NCI-H2196 treated with DMSO at 0.1 percent for 48 hours (cell line): Measurements from ENCODE around the gene BLOC1S3.

Experiments
- DNase-seq: peaks from one replicate; lab custom pipeline; 2025; ENCODE audit not compliant: unreplicated experiment; lab: John Stamatoyannopoulos, UW

Gene BLOC1S3

GRCh38 chr19:45178262-45179071 is at the start of gene BLOC1S3:
Gene BLOC1S3 (plus strand): TSS chr19:45178784. CDS start chr19:45179297, 513 bp downstream.
- peak; percentile 100 for DNase-seq

GRCh38 chr19:45128806-45129205 is 49.8 kb upstream of the BLOC1S3 start:
- no peak for DNase-seq

DNA sequence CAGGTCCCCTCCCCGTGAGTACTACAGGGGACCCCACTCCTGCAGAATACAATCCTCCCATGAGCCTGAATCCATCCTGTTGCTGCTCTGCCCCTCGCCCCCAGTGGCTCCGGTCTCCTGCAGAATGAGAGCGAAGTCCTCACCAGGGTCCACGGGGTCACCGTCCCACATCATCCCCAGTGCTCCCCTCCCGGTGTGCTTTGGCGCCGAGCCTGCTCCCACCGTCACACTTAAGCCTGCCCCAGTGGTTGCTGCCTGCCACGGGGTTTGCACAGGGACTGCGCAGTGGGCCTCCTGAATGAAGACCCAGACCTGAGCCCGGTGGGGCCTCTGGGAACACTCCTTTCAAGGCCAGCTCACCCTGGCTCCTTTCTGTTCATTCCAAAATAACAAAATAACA is 48.3 kb upstream of the BLOC1S3 start:
- no peak for DNase-seq

GRCh38 chr19:45130888-45131615 is 47.5 kb upstream of the BLOC1S3 start:
- DNase-seq, result peak; percentile 93

DNA sequence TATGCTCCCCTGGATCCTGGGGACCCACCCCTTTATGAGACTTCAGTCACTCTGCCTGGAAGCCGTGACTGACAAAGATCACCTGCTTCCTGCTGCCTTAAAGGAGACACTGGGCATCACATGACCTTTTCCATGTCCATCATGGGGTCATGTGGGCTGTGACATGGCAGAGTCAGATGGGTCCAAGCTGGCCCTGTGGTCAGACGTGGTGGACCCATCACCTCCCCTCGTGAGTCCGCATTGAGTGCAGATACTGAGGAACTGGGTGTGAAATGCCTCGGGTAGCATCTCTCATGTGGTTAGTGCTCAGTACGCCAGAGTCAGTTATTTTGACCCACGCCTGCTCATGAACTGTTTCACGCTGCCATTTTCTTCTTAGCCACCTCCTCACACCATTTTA is 44.9 kb upstream of the BLOC1S3 start:
- DNase-seq, result no peak

DNA sequence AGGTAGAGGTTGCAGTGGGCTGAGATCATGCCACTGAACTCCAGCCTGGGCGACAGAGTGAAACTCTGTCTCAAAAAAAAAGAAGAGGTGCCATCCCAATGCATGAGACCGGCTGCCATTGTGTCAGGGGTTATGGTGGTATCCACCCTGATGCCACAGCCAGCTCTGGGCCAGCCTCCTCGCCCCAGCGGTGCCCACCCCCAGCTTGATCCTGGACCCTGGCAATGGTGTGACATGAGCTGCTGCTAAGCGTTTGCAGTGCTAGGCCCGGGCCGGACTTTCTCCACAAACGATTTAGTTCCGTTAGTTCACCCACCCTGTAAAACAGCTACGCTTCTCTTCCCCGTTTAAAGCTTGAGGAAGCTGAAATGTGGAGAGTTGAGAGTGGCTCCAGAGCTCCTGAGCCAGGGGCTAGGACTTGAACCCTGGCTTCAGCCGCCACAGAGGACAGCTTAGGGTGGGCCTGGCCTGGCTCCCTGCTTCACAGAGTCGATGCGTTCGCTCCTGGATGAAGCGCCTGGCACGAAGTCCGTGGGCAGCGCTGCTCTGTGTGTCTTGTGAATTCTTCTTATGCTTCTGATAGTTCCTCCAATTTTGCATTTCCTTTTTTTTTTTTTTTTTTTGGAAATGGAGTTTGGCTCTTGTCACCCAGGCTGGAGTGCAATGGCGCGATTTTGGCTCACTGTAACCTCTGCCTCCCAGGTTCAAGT is 43.3 kb upstream of the BLOC1S3 start:
- no peak for DNase-seq

GRCh38 chr19:45136507-45137178 is 41.9 kb upstream of the BLOC1S3 start:
- no peak for DNase-seq

GRCh38 chr19:45137179-45137761 is 41.3 kb upstream of the BLOC1S3 start:
- DNase-seq, result no peak

DNA sequence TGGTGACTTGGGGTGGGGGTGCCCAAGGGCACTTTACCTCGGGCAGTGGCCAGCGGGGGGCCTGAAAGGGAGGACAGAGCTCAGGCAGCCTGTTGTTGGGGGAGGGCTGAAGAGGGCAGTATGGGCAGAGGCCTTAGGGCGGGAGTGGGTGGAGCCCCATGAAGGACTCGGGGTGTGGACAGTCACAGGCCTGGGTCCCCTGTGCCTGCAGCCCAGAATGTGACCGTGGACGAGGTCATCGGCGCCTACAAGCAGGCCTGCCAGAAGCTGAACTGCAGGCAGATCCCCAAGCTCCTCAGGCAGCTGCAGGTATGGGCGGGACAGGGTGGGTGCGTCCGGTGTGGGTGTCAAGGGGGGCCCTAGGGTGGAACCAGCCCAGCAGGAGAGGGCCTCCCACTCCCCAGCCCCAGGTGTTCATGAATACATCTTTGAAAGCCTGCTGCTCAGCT is 40.3 kb upstream of the BLOC1S3 start:
- no peak for DNase-seq

GRCh38 chr19:45139286-45140143 is 39.1 kb upstream of the BLOC1S3 start:
- DNase-seq, result no peak

DNA sequence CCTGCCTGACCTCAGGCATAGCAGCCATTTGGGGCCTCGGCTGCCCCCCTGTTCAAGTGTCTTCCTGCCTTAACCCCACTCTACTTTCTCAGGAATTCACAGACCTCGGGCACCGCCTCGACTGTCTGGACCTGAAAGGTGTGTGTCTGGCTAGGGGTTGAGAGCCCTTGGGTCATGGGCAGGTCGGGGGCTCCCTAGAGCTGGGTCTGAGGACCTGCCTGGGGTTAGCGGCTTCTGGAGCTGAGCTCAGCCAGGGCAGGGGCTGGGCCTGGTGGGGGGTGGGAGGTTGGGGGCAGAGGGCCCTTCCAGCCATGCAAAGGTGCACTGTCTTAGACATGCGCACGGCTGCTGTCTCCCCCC is 38.5 kb upstream of the BLOC1S3 start:
- no peak for DNase-seq

GRCh38 chr19:45140533-45140932 is 38.1 kb upstream of the BLOC1S3 start:
- no peak for DNase-seq

- no peak for DNase-seq
Measured at GRCh38 chr19:45141203-45141900, 37.2 kb upstream of the BLOC1S3 start.

GRCh38 chr19:45142016-45142725 is 36.4 kb upstream of the BLOC1S3 start:
- no peak for DNase-seq

DNA sequence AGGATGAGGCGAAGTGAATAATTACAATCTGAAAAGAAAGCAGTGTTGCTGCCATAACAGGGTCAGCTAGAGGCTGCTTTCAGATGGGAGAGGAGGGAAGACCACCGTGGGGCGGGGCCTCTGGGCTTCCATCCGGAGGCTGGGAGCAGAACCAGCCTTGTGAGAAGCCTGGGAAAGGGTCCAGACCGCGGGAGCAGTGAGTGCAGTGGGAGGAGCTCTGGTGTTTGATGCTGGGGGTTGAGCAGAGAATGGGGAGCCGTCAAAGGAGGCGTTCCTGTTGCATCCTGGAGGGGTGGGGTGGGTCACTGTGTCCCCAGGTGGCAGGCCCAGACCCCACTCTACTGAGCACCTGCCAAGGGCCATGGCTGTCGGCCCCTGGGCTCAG is 35.9 kb upstream of the BLOC1S3 start:
- DNase-seq, result no peak

GRCh38 chr19:45144431-45145269 is 33.9 kb upstream of the BLOC1S3 start:
- DNase-seq, result no peak

DNA sequence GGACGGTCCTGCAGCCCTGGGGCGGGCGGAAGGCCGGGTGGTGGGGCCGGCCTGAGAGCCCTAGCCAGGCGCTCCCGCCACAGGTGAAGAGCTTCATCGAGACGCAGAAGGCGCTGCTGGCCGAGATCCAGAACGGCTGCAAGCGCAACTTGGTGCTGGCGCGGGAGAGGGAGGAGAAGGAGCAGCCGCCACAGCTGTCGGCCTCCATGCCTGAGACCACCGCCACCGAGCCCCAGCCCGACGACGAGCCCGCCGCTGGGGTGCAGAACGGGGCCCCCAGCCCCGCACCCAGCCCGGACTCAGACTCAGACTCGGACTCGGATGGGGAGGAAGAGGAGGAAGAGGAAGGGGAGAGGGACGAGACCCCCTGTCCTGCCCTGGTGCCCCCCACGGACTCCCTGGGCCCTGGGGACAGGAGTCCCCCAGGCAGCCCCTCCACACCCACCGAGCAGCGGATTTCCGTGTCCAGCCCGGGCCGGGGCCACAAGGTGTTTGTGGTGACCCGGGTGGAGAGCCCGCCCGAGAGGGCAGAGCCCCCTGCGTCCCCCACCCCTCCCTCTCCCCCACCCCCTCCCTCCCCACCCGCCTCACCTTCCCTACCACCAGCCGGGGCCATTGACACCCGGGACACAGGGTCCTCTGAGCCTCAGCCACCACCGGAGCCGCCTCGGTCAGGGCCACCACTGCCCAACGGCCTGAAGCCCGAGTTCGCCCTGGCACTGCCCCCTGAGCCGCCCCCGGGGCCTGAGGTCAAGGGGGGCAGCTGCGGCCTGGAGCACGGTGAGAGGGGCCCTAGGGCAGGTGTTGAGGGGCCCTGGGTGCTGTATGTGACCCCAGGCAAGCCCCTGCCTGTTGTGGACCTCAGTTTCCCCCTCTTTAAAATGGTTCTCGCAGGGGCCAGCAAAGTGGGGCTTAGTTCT is 33.1 kb upstream of the BLOC1S3 start:
- no peak for DNase-seq
